GM23338 (cell line): ENCODE measurements around the gene DCST1. TPM values are rescaled to one million over a fixed set of nuclear protein-coding genes. Genes with fewer than 3 reads are reported as not detected.

Experiments used
- ATAC-seq: fragments of 200-7000 bp; cut with Tn5 transposase; 3 replicates; pipeline ENCODE4 v1.9.1; 2020
- DNase-seq: peaks from one replicate; pipeline ENCODE4 v3.0.0-alpha.2; 2015; ENCODE audit warnings: low spot score
- H2AFZ ChIP-seq: fragments of 200-600 bp; sonication (generic); 2 replicates; pipeline ENCODE4 v1.8.0; 2016; ENCODE audit warnings: antibody characterized with exemption, mild to moderate bottlenecking, moderate library complexity
- H3F3A ChIP-seq: fragments of 200-600 bp; sonication (generic); replicated peaks from 2 replicates; pipeline ENCODE4 v1.8.0; 2017; ENCODE audit warnings: antibody characterized with exemption, mixed run types, low read depth
- H3K27ac ChIP-seq: fragments of 200-600 bp; sonication (generic); 2 replicates; pipeline ENCODE4 v1.6.1; 2016; ENCODE audit warnings: low read depth
- H3K27me3 ChIP-seq: fragments of 200-600 bp; sonication (generic); 2 replicates; pipeline ENCODE4 v1.8.0; 2016; ENCODE audit warnings: mild to moderate bottlenecking, mixed run types, moderate library complexity; ENCODE audit not compliant: insufficient read depth
- H3K36me3 ChIP-seq: fragments of 200-600 bp; sonication (generic); 2 replicates; pipeline ENCODE4 v1.8.0; 2016; ENCODE audit warnings: mild to moderate bottlenecking; ENCODE audit not compliant: insufficient read depth
- H3K4me1 ChIP-seq: fragments of 200-600 bp; sonication (generic); 2 replicates; pipeline ENCODE4 v1.8.0; 2016; ENCODE audit warnings: mild to moderate bottlenecking, moderate library complexity; ENCODE audit not compliant: insufficient read depth
- H3K4me2 ChIP-seq: fragments of 200-600 bp; sonication (generic); 2 replicates; pipeline ENCODE4 v1.7.1; 2017; ENCODE audit warnings: mixed run types
- H3K4me3 ChIP-seq: fragments of 200-600 bp; sonication (generic); 2 replicates; pipeline ENCODE4 v1.6.1; 2016; ENCODE audit warnings: mixed run types
- H3K79me2 ChIP-seq: fragments of 200-600 bp; sonication (generic); replicated peaks from 2 replicates; pipeline ENCODE4 v1.8.0; 2017; ENCODE audit warnings: mild to moderate bottlenecking; ENCODE audit not compliant: insufficient read depth
- H3K9me2 ChIP-seq: fragments of 200-600 bp; sonication (generic); 2 replicates; pipeline ENCODE4 v1.8.0; 2017; ENCODE audit not compliant: insufficient read depth
- H4K20me1 ChIP-seq: fragments of 200-600 bp; sonication (generic); replicated peaks from 2 replicates; pipeline ENCODE4 v1.8.0; 2017; ENCODE audit warnings: mild to moderate bottlenecking; ENCODE audit not compliant: insufficient read depth
- H3K27ac Mint-ChIP-seq: 2 replicates; pipeline ENCODE4 v1.8.0; 2020; ENCODE audit warnings: inconsistent platforms, mild to moderate bottlenecking, moderate library complexity, mixed read lengths
- H3K27me3 Mint-ChIP-seq: 3 replicates; pipeline ENCODE4 v1.8.0; 2022; ENCODE audit warnings: low read depth, mild to moderate bottlenecking, moderate library complexity, mixed read lengths, inconsistent platforms; ENCODE audit not compliant: insufficient read depth, poor library complexity
- H3K36me3 Mint-ChIP-seq: 3 replicates; pipeline ENCODE4 v1.8.0; 2021; ENCODE audit warnings: low read depth, mild to moderate bottlenecking, inconsistent platforms, moderate library complexity, mixed read lengths
- H3K4me1 Mint-ChIP-seq: 3 replicates; pipeline ENCODE4 v1.8.0; 2020; ENCODE audit warnings: mild to moderate bottlenecking, inconsistent platforms, mixed read lengths
- H3K4me3 Mint-ChIP-seq: 3 replicates; pipeline ENCODE4 v1.8.0; 2021; ENCODE audit warnings: moderate library complexity, mild to moderate bottlenecking, inconsistent platforms, mixed read lengths
- H3K9me3 Mint-ChIP-seq: 3 replicates; pipeline ENCODE4 v1.8.0; 2020; ENCODE audit warnings: moderate library complexity, mild to moderate bottlenecking, inconsistent platforms, mixed read lengths
- CTCF ChIP-seq, 2 experiments: fragments of 200-600 bp in 1 of 2; sonication (generic) in 1 of 2; conservative IDR thresholded peaks; 2 replicates each; pipeline versions ENCODE4 v1.5.1 to v1.6.1; 2016 to 2017; ENCODE audit warnings: antibody characterized with exemption in 2 of 2, low read depth in 2 of 2, mild to moderate bottlenecking in 2 of 2, moderate library complexity in 1 of 2
- REST ChIP-seq: IDR thresholded peaks from one replicate; pipeline ENCODE4 v1.6.1; 2018; ENCODE audit warnings: antibody characterized with exemption; ENCODE audit not compliant: unreplicated experiment
- STAT1 ChIP-seq: IDR thresholded peaks from one replicate; pipeline ENCODE4 v1.6.1; 2016; ENCODE audit warnings: antibody characterized with exemption; ENCODE audit not compliant: unreplicated experiment
- ZNF331 ChIP-seq: fragments of 250-450 bp; sonication (Bioruptor Pico); IDR thresholded peaks from 2 replicates; pipeline ENCODE4 v1.5.0; 2020; ENCODE audit warnings: low read depth, mild to moderate bottlenecking, moderate library complexity
- polyA plus RNA-seq: library from polyadenylated mRNA; unstranded; fragments of >200 nt; fragmentation: Nextera tagmentation; extraction: Ambion mirVana; gene quantifications from 2 replicates; pipeline ENCODE4 v1.2.1, GENCODE V29; 2016
- total RNA-seq: library from RNA; depleted of rRNA; stranded (reverse); fragments of >200 nt; shearing (Covaris generic); gene quantifications from 2 replicates; pipeline ENCODE4 v1.2.3, GENCODE V29; 2014

DCST1 gene
- total and polyA plus RNA-seq, 2 experiments from 2014 or later = not detected

- TF ChIP-seq STAT1 (no peak), REST (no peak)
Observed at GRCh38 chr1:155086128-155086741, 52.6 kb downstream of the DCST1 start (continued).

- TF ChIP-seq CTCF (conservative IDR thresholded peaks at IDR 0.05; ENCODE audit: low read depth in 2 of 2) (peak; percentile 46 to 62), ZNF331 (CRISPR knock-in tag) (no peak)
- Mint-ChIP-seq H3K4me1 (peaks cover 41% of the 10 kb centered on the region), H3K27me3 (peaks cover 54% of the 10 kb centered on the region), H3K4me3 (no peak overlapping the region; the same call in 2 of the 3 replicates), H3K27ac (no peak overlapping the region), H3K36me3 (no peaks in the 10 kb centered on the region; the same call in 2 of the 3 replicates), H3K9me3 (no peaks in the 10 kb centered on the region)
- Histone ChIP-seq H3K36me3 (no peaks in the 10 kb centered on the region), H3K4me1 (peaks cover 19% of the 10 kb centered on the region), H3F3A (peaks cover 10% of the 10 kb centered on the region; the same call in 1 of the 2 replicates), H3K27ac (no peak overlapping the region), H3K4me3 (no peak overlapping the region), H3K9me2 (no peaks in the 10 kb centered on the region), H4K20me1 (no peaks in the 10 kb centered on the region; the same call in 1 of the 2 replicates), H3K27me3 (peaks cover 28% of the 10 kb centered on the region), H2AFZ (no peak overlapping the region), H3K79me2 (no peaks in the 10 kb centered on the region), H3K4me2 (no peak overlapping the region)
- DNase-seq = peak; percentile 72
- ATAC-seq = no peak
Observed at GRCh38 chr1:155086856-155087535, 53.4 kb downstream of the DCST1 start.
